Trophoblast cell (in vitro differentiated cells and primary cell): ENCODE measurements around the gene USH2A.

Experiments
- DNase-seq, 2 donors: peaks; one replicate each; pipeline ENCODE4 v3.0.0-alpha.2; 2016
- H2AFZ ChIP-seq: 2 replicates; pipeline ENCODE4 v1.6.1; 2013; ENCODE audit warnings: low read length, moderate library complexity, mild to moderate bottlenecking; ENCODE audit not compliant: insufficient read depth, poor library complexity
- H2AK5ac ChIP-seq: 2 replicates; pipeline ENCODE4 v1.6.1; 2013; ENCODE audit warnings: mild to moderate bottlenecking, low read length
- H2BK120ac ChIP-seq: 2 replicates; pipeline ENCODE4 v1.6.1; 2013; ENCODE audit warnings: low read length, mild to moderate bottlenecking, moderate library complexity; ENCODE audit not compliant: insufficient read depth, poor library complexity
- H2BK12ac ChIP-seq: 2 replicates; pipeline ENCODE4 v1.6.1; 2013; ENCODE audit warnings: mild to moderate bottlenecking, low read length, moderate library complexity
- H2BK5ac ChIP-seq: 2 replicates; pipeline ENCODE4 v1.6.1; 2013; ENCODE audit warnings: low read length, low read depth, moderate library complexity, mild to moderate bottlenecking; ENCODE audit not compliant: poor library complexity
- H3K14ac ChIP-seq: 2 replicates; pipeline ENCODE4 v1.6.1; 2013; ENCODE audit warnings: mild to moderate bottlenecking, low read length
- H3K18ac ChIP-seq: 2 replicates; pipeline ENCODE4 v1.6.1; 2013; ENCODE audit warnings: mild to moderate bottlenecking, low read length
- H3K23ac ChIP-seq: 2 replicates; pipeline ENCODE4 v1.6.1; 2013; ENCODE audit warnings: low read length
- H3K27ac ChIP-seq: 2 replicates; pipeline ENCODE4 v1.5.1; 2013; ENCODE audit warnings: low read depth, mild to moderate bottlenecking, inconsistent platforms, low read length, moderate library complexity
- H3K27me3 ChIP-seq: 2 replicates; pipeline ENCODE4 v1.6.1; 2013; ENCODE audit warnings: inconsistent platforms, mild to moderate bottlenecking, low read length, moderate library complexity; ENCODE audit not compliant: insufficient read depth
- H3K36me3 ChIP-seq, 2 experiments: 1 replicate in 1 of 2; 2 replicates in 1 of 2; pipeline ENCODE4 v1.6.1; 2013; ENCODE audit warnings: low read length in 2 of 2, mild to moderate bottlenecking in 2 of 2, moderate library complexity in 1 of 2; ENCODE audit not compliant: insufficient read depth in 2 of 2, control insufficient read depth in 1 of 2
- H3K4ac ChIP-seq: 2 replicates; pipeline ENCODE4 v1.6.1; 2013; ENCODE audit warnings: low read depth, mild to moderate bottlenecking, low read length, moderate library complexity
- H3K4me1 ChIP-seq, 2 experiments: 1 replicate in 1 of 2; 2 replicates in 1 of 2; pipeline ENCODE4 v1.6.1; 2013; ENCODE audit warnings: low read length in 2 of 2, mild to moderate bottlenecking in 2 of 2, moderate library complexity in 1 of 2; ENCODE audit not compliant: insufficient read depth in 2 of 2, control insufficient read depth in 1 of 2
- H3K4me2 ChIP-seq: 2 replicates; pipeline ENCODE4 v1.6.1; 2013; ENCODE audit warnings: inconsistent platforms, mild to moderate bottlenecking, low read length, moderate library complexity
- H3K4me3 ChIP-seq: 2 replicates; pipeline ENCODE4 v1.5.1; 2013; ENCODE audit warnings: mild to moderate bottlenecking, low read depth, low read length, inconsistent platforms
- H3K79me1 ChIP-seq: one replicate; pipeline ENCODE4 v1.6.1; 2013; ENCODE audit warnings: low read length
- H3K79me2 ChIP-seq: 2 replicates; pipeline ENCODE4 v1.6.1; 2013; ENCODE audit warnings: low read length, mild to moderate bottlenecking; ENCODE audit not compliant: control insufficient read depth, insufficient read depth, poor library complexity
- H3K9ac ChIP-seq: 2 replicates; pipeline ENCODE4 v1.6.1; 2013; ENCODE audit warnings: mild to moderate bottlenecking, low read length
- H3K9me3 ChIP-seq: 2 replicates; pipeline ENCODE4 v1.6.1; 2013; ENCODE audit warnings: low read depth, mild to moderate bottlenecking, control low read depth, inconsistent platforms, low read length; ENCODE audit not compliant: insufficient read depth
- H4K12ac ChIP-seq: 2 replicates; pipeline ENCODE4 v1.6.1; 2013; ENCODE audit warnings: low read depth, mild to moderate bottlenecking, low read length, moderate library complexity
- H4K8ac ChIP-seq: 2 replicates; pipeline ENCODE4 v1.6.1; 2013; ENCODE audit warnings: low read depth, mild to moderate bottlenecking, low read length, moderate library complexity
- H4K91ac ChIP-seq: one replicate; pipeline ENCODE4 v1.6.1; 2013; ENCODE audit warnings: low read depth, mild to moderate bottlenecking, low read length, moderate library complexity
- WGBS: extraction: QIAGEN DNeasy Blood & Tissue Kit; methylation state at CpG from one replicate; pipeline ENCODE4 v1.1.7; 2013; ENCODE audit warnings: missing lambda C conversion rate; ENCODE audit not compliant: insufficient read length, insufficient coverage; ENCODE audit errors: extremely low coverage; 5-methylcytosine and 5-hydroxymethylcytosine counted together

The USH2A gene

GRCh38 chr1:215625949-215626348, 797.3 kb downstream of the USH2A start:
- H3K4me1 ChIP-seq, result no peaks in the 10 kb centered on the region
- no peaks in the 10 kb centered on the region for H3K36me3 ChIP-seq
- no peak overlapping the region for H3K27ac ChIP-seq
- no peaks in the 10 kb centered on the region for H3K79me2 ChIP-seq
- no peak overlapping the region for H3K9ac ChIP-seq
- no peak overlapping the region for H2BK120ac ChIP-seq
- H2AFZ ChIP-seq, result no peak overlapping the region
- no peak overlapping the region for H2BK5ac ChIP-seq
- H3K27me3 ChIP-seq, result no peaks in the 10 kb centered on the region
- no peak overlapping the region for H3K14ac ChIP-seq
- no peak overlapping the region for H3K4me2 ChIP-seq
- H4K8ac ChIP-seq, result no peak overlapping the region
- H3K23ac ChIP-seq, result no peak overlapping the region
- DNase-seq, result no peak
- no peaks in the 10 kb centered on the region for H3K79me1 ChIP-seq
- no peak overlapping the region for H3K4me3 ChIP-seq
- H2BK12ac ChIP-seq, result no peak overlapping the region
- H2AK5ac ChIP-seq, result no peak overlapping the region
- H4K12ac ChIP-seq, result no peak overlapping the region
- no peak overlapping the region for H3K4ac ChIP-seq
- H4K91ac ChIP-seq, result no peak overlapping the region
- H3K9me3 ChIP-seq, result no peaks in the 10 kb centered on the region
- no peak overlapping the region for H3K18ac ChIP-seq

GRCh38 chr1:215623162-215623561, 800.1 kb downstream of the USH2A start:
- Histone ChIP-seq H3K27ac (no peak overlapping the region), H2BK5ac (no peak overlapping the region), H4K91ac (no peak overlapping the region), H3K36me3 (peaks cover 0 to 4% of the 10 kb centered on the region in 2 experiments), H3K4ac (no peak overlapping the region), H3K4me3 (no peak overlapping the region), H2AFZ (no peak overlapping the region), H3K9me3 (no peaks in the 10 kb centered on the region), H2AK5ac (no peak overlapping the region), H3K14ac (no peak overlapping the region), H4K8ac (no peak overlapping the region), H3K27me3 (no peaks in the 10 kb centered on the region), H3K79me2 (no peaks in the 10 kb centered on the region), H4K12ac (no peak overlapping the region), H3K4me1 (no peaks in the 10 kb centered on the region), H3K9ac (no peak overlapping the region), H2BK120ac (no peak overlapping the region), H3K79me1 (no peaks in the 10 kb centered on the region), H3K18ac (no peak overlapping the region), H3K23ac (no peak overlapping the region), H3K4me2 (no peak overlapping the region), H2BK12ac (no peak overlapping the region)
- no peak for DNase-seq
- WGBS, result no CpG with 5 or more reads among the region's 4 CpGs

- Histone ChIP-seq H3K4me3 (no peak overlapping the region), H3K79me2 (no peaks in the 10 kb centered on the region), H2BK120ac (no peak overlapping the region), H2BK12ac (no peak overlapping the region), H3K36me3 (peaks cover 0 to 4% of the 10 kb centered on the region in 2 experiments), H3K4ac (no peak overlapping the region), H4K8ac (no peak overlapping the region), H3K18ac (no peak overlapping the region), H3K27ac (no peak overlapping the region), H3K23ac (no peak overlapping the region), H3K14ac (no peak overlapping the region), H4K91ac (no peak overlapping the region), H3K9me3 (no peaks in the 10 kb centered on the region), H3K79me1 (no peaks in the 10 kb centered on the region), H3K9ac (no peak overlapping the region), H3K4me1 (peaks cover 0 to 3% of the 10 kb centered on the region in 2 experiments), H2AFZ (no peak overlapping the region), H3K4me2 (no peak overlapping the region), H3K27me3 (no peaks in the 10 kb centered on the region), H4K12ac (no peak overlapping the region), H2AK5ac (no peak overlapping the region), H2BK5ac (no peak overlapping the region)
- no CpG with 5 or more reads among the region's 1 CpG for WGBS
- DNase-seq, result no peak
Observed at GRCh38 chr1:215617979-215618378, 805.3 kb downstream of the USH2A start.

- Histone ChIP-seq H3K9me3 (no peaks in the 10 kb centered on the region), H2BK120ac (no peak overlapping the region), H3K9ac (no peak overlapping the region), H2BK5ac (no peak overlapping the region), H3K79me1 (no peaks in the 10 kb centered on the region), H3K79me2 (no peaks in the 10 kb centered on the region), H3K14ac (no peak overlapping the region), H2AK5ac (no peak overlapping the region), H4K8ac (no peak overlapping the region), H3K23ac (no peak overlapping the region), H2AFZ (no peak overlapping the region), H3K36me3 (peaks cover 2% of the 10 kb centered on the region in 2 experiments), H4K12ac (no peak overlapping the region), H3K18ac (no peak overlapping the region), H3K4me1 (peaks cover 0 to 3% of the 10 kb centered on the region in 2 experiments), H3K27ac (no peak overlapping the region), H3K4ac (no peak overlapping the region), H3K4me2 (no peak overlapping the region), H2BK12ac (no peak overlapping the region), H3K4me3 (no peak overlapping the region), H3K27me3 (no peaks in the 10 kb centered on the region), H4K91ac (no peak overlapping the region)
- no peak for DNase-seq
- no CpG with 5 or more reads among the region's 3 CpGs for WGBS
Observed at GRCh38 chr1:215612391-215612790, 810.9 kb downstream of the USH2A start.
